Spleen (tissue), 7 donors: ENCODE results near the gene TMEM135.

Source experiments
- CTCF ChIP-seq, 11 experiments: fragments of 200-600 bp in 7 of 11; fragments of 450-650 bp in 4 of 11; sonication (generic) in 4 of 11; IDR thresholded peaks in 8 of 11; conservative IDR thresholded peaks in 3 of 11; 1 replicate in 7 of 11; 2 replicates in 4 of 11; pipeline versions ENCODE4 v1.4.0 to v1.8.0; 2016 to 2021; ENCODE audit warnings: antibody characterized with exemption in 11 of 11, inconsistent platforms in 4 of 11, mild to moderate bottlenecking in 1 of 11
- POLR2AphosphoS5 ChIP-seq, 3 donors: sonication (generic); formaldehyde crosslinking; IDR thresholded peaks; one replicate each; pipeline ENCODE4 v1.5.1; 2017; ENCODE audit warnings: antibody characterized with exemption in 3 of 3
- donor health status: DM: no; HTN: no; CAD: no; lungs with moderate emphysema.
- donor health status: DM: no; HTN: no; CAD: no.
- donor health status: DM: no; HTN: no; CAD: no.

- no peak for TF ChIP-seq POLR2AphosphoS5 (IDR thresholded peaks at IDR 0.05)
- no peak for TF ChIP-seq CTCF (IDR thresholded peaks at IDR 0.05 in 8 of 11, conservative IDR thresholded peaks at IDR 0.05 in 3 of 11)
Measured at GRCh38 chr11:87061766-87062165, 24.0 kb downstream of the TMEM135 start.
